ENCODE data around the gene DGKQ.
"Not testable (repeated sequence)": the region's sequence is repeated elsewhere in the genome, so short reads cannot be mapped to it uniquely, and the experiment has no call there.

The DGKQ gene

DNA sequence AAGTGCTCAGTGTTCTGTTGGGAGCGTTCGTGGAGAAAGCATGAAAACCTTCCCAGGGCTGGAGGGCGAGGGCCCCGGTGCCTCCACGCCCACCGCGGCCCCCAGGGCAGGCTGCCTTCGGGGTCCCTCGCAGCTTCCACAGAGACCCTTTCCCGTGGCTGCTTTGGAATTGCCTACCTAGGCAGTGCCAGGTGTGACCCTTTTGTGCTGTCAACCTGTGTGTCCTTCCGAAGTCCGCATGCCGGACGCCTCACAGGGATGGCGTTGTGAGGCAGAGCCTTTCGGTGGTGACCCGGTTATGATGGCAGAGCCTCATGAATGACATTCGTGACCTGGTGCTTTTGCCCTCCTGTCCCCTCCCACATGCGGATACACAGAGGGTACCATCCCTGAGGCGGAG, 23.7 kb downstream of the DGKQ start:
- no peak for DNase-seq

DNA sequence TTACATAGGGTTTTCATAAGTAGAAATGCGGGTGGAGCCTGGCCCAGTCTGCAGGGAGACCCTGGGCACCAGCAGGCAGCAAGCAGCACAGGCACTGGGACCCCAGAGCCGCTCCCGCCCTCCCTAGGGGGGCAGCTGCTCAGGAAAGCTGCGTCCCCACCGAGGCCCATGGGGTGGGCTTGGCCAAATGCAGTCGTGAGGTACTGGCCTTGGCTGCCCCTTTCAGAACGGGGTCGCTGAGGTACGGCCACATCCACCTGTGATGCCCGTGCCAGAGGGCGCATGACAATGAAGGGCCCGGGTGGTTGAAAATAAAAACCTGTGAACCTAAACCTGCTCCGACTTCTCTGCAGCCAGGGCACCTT, 24.5 kb downstream of the DGKQ start:
- no peak for DNase-seq

DNA sequence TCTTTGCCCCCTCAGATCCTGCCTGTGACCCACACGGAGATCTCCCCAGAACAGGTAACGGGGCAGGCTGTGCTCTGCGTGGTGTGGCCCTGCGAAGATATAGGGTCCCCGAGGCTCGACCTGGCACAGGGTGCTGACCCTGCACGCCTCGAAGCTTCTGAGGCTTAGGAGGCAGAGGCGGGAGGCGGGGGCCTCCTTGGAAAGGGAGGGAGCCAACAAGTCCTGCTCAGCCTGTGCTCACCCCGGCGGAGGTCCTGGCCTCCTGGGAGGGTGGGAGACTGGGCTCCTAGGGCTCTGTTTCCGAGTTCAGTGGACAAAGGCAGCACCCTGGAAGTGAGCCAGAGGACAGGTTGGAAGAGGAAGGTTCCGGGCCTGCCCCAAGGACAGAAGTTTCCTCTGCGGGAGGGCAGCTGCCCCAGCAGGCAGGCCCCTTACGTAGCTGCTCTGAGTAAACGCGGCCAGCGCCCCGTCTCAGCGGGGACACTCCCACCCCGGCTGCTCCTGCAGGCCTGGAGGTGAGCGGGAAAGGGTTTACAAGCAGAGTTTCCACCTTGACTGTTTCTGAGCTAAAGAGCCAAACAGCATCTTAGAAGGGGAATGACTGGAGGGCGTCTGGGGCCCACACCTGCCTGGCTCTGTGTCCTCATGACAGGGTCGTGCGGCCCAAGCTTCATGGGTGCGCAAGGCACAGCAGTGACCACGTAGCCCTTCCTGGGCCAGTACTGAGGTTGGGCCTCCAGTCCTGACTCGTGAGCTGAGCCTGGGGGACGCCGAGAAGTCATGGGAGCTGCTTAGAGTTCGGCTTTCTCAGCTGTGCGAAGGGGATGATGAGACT, 25.1 kb downstream of the DGKQ start:
- no peak for DNase-seq

DNA sequence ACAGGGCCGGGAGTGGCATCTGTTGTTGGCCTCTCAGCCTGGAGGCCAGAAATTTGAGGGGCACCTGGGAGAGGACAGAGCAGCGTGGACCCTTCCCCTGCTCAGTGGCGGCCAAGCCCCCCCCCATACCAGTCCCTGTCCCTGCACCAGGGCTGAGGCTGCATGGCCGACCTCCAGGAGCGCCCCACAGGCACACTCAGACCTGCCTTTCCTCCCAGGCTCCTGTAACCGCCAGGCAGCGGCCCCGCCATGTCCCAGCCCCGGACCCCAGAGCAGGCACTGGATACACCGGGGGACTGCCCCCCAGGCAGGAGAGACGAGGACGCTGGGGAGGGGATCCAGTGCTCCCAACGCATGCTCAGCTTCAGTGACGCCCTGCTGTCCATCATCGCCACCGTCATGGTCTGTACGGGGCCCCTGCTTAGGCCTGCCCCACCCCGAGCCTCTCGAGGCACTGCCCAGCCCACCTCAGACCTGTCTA, 25.8 kb downstream of the DGKQ start:
- no peak for DNase-seq

DNA sequence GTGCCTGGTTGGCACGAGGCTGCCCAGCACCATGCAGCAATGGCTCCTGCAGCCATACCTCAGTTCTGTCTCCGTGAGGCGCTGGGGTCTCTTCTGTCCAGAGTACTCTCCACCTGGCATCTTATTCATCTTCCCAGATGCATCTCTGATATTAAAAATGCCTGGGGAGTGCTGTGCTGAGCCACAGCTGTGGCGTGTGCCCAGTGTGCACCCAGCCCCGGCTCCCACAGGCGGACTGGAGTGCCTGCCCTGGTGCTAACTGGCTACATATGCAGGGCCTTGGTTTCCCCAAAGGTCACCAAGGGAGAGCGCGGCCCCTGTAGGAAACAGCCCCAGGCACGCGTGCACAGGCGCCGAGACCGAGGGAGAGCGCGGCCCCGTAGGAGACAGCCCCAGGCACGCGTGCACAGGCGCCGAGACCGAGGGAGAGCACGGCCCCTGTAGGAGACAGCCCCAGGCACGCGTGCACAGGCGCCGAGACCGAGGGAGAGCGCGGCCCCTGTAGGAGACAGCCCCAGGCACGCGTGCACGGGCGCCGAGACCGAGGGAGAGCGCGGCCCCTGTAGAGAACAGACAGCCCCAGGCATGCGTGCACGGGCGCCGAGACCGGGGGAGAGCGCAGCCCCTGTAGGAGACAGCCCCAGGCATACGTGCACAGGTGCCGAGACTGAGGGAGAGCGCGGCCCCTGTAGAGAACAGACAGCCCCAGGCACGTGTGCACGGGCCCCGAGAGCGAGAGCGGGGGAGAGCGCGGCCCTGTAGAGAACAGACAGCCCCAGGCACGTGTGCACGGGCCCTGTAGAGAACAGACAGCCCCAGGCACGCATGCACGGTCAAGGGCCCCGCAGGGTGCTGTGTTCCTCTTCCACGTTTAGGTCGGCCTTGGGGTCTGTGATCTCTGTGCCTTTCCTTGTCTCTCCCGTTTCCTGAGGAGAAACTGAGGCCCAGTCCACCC, 26.6 kb downstream of the DGKQ start:
- DNase-seq: no peak

DNA sequence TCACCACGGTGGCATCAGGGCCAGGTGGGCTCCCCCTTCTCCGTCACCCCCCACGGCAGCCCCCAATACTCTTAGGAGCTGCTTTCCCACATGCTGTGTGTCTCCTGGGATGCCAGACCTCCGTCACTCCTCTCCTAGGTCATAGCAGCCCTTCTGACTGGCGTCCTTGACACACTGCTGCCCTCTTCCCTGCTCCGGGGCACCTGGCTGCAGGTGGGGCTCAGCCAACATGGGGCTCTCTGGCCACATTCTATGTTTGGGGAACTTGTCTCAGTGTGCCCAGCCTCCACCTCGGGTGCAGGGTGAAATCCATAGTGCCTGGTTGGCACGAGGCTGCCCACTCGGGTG, 27.3 kb downstream of the DGKQ start:
- DNase-seq: no peak

DNA sequence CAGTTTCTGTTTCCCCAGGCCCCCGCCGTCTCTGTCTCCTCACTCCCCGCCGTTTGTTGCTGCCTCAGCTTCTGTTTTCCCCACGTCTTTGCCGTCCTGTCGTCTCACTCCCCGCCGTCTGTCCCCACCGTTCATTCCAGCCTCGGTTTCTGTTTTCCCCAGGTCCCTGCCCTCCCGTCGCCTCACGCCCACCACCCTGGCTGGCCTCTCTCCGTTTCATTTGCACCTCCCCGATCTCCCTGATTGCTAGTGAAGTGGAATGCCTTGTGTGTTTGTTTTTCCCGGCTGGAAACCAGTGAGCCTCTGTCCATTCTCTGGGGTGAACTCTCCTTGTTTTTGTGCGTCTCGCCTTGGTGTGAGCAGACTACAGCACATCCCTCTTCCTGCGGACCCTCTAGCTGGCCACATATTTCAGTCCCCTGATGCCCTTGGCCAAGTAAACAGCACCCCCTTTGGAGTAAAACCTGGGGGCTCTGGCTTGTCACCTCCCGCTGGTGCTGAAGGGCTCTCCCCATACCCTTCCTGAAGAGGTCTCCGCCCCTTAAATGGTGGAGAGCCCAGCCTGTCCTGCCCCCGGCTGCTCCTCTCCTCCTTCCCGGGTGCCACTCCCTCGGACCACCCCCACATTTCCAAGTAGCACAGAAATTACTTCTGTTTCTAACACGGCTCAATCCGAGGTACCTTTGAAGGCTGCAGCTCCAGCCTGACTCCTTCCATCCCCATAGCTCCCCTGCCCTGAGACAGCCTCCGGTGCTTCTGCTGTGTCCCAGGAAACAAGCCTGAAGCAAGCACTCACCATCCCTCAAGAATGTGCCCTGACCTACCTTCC, 27.9 kb downstream of the DGKQ start:
- DNase-seq: no peak

DNA sequence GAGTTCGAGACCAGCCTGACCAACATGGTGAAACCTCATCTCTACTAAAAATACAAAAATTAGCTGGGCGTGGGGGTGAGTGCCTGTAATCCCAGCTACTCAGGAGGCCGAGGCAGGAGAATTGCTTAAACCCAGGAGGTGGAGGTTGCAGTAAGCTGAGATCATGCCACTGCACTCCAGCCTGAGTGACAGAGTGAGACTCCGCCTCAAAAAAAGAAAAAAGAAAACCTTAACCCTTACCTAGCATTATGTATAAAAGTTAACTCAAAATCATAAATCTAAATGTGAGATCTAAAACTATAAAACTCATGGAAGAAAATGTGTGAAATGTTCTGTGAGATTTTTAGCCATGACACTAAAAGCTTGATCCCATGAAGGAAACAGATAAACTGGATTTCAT, 33.9 kb downstream of the DGKQ start:
- DNase-seq: not testable (repeated sequence)

DNA sequence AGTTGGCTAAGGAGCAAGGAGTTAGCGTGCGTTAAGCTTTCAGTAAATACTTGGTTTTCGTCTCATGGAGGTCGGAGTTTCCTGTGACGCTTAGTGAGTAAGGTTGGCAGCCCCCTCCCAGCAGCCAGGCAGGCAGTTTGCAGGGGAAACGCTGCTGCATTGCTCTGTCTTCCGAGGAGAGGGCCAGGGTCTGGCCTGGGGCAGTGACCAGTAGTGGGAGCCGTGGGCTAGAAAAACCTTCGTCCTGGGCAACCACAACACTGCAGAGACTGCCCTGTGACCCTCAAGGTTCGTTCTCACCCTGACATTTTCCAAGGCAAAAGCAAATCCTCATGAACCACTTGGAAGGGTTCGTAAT, 40.7 kb downstream of the DGKQ start:
- no peak for DNase-seq

DNA sequence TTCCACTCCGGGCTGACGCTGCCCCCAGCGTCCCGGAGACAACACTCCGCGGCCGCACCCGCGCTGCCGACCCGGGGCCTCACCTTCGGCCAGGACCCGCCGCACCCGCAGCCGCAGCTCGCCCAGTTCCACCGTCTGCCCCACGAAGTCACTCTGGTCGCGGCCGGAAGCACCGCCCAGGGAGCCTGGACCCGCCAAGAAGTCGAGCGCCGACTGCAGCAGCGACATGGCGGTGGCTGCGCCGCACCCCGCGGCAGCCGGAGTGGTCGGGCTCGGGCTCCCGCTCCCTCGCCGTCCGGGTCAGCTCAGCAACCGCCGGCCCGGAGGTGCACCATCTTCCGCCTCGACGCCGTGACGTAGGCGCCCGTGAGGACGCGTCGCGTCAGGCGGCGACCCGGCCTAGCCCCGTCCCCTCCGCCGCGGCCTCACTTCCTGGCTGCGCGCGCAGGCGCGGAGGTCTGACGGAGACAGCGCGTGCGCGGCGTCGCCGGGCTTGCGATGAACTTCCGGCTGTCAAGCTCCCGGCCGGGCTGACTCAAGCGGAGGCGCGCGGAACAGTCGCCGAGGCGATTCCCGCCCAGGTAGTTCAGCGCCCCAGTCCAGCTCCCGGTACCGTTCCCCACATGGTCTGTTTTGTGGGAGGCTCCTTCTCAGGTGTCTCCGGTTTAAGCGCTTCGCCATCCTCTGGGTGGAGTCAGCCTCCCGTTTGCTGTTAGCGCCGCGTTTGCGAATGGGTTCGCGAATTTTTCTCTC, 41.2 kb downstream of the DGKQ start, which contains the start of the genes GAK and TMEM175:
Gene GAK, minus strand, starts transcription at position 357 of the 753 bp plus-strand sequence. Its CDS starts 129 bp downstream, at position 228.
Gene TMEM175, plus strand, starts transcription at position 501 of the 753 bp plus-strand sequence. CDS start 15,280 bp downstream, outside the sequence.
- peak; percentile 78 for DNase-seq

DNA sequence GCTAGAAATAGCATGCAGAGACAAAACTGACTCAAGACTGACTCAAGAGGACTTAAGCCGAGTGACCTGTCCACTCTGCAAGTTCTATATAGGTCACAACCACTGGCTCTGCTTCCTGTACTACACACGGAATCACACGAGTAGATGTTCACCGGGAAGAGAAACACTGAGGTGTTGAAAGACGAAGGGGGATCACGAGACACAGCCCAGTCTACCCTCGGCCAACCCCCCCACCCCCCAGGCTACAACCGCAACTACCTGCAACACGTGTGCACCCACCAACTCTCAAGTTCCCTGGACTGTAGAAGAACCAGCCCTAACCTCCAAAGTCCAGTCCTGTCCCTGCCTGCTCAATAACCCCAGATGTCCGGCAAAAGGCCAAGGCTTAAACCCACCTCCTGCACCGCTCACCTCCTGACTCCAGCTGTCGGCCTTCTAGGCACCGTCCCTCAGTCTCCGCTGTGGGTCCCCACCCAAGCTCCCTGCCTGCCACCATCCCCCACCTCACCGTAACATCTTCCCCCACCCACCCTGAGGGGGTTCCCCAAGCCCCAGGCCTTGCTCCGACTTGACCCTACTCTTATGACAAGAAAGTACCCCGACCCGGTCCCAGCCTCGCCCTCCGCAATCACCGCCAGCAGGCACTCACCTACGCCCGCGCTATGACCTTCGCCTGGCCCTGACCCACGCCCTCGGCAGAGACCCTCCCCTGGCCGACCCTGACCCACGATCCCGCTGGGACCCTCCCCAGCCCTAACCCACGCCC, 42.0 kb downstream of the DGKQ start:
- DNase-seq: no peak

DNA sequence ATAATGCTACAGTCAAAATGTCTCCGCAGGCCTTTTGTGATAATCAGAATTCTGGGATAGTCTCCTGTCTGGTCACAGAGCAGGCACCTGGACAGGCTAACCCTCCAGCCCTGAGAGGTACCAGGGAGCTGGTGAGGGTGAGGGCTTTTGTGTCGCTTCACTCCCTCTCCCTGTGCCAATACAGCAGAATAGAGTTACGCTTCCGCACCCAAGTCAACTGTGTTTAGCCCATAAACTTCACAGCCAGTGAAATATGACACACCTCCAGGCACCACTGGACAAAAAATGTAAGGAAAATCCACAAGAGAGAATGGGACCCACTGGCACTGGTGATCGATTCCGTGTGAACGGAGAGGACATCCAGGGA, 42.6 kb downstream of the DGKQ start:
- no peak for DNase-seq

DNA sequence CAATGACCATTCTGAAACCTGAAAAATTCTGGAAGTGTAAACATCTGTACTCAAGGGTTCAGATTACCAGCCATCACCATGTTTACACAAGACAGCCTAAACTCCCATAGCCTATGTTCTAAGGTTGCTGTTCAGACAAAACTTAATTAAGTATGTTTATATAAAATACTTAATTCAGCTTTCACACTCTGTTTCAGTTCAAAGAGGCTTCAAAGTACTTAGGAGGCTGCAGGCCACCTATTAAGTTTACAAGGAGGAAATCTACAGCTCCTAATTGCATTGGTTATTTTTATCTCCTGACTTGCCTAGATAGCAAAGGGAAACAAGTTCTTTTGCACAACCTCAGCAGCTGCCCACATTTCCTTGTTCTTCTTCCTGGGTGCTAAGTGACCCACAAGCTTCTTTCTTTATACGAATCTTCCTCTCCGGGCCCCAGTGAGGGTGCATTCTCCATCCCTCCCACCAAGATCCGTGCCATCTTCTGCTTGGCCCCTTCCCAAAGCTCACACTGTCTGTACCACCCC, 43.3 kb downstream of the DGKQ start:
- no peak for DNase-seq

DNA sequence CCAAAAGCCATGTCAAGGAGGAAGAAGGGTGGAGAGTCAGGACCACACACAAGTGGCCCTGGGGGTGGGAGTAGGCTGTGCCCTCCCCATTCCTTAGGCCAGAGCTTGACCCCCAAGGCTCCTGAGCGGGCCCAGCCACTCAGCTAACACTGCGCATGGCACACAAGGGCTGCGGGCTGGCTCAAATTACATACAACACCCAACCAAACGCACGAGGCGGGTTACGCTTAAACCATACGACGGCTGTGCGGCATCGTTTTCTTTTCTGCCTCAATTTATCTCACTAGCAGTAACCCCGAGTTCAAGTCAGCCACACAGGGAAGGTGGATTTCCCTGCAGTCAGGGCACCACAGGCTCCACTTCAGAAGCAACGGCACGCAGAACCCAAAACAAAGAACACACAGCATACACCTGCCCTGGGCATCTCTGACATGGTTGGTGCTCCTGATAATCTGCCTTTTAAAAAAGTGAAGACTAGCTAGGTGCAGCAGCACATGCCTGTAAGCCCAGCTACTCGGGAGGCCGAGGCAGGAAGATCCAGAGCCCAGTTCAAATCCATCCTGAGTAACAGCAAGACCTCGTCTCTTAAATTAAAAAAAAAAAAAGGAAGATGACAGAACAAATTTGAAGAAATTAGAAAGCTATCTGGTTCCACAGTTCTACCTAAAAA, 44.1 kb downstream of the DGKQ start:
- no peak for DNase-seq

DNA sequence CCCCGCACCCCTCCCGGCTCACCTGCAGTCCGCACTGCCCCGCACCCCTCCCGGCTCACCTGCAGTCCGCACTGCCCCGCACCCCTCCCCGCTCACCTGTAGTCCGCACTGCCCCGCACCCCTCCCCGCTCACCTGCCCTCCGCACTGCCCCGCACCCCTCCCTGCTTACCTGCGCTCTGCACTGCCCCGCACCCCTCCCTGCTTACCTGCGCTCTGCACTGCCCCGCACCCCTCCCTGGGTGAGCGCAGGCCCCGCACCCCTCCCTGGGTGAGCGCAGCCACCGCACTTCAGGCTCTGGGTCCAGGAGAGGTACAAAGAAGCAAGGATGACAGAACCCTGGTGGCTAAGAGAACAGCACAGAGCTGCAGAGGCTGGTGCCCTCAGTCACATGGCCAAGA, 45.8 kb downstream of the DGKQ start:
- DNase-seq: not testable (repeated sequence)

DNA sequence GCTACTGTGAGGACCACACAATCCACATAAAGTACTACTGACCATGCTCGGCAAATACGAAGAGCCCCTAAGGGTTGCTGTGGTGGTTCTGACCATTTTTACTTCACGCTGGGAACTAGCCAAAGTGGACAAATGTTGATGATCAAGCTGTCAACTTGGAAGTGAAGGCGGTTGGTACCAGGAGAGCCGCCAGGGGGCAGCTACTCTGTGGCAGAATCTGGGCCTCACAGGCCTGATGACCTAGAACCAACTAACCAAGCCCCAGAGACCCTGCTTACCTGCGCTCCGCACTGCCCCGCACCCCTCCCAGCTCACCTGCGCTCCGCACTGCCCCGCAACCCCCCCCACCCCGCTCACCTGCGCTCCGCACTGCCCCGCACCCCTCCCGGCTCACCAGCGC, 46.8 kb downstream of the DGKQ start:
- DNase-seq: no peak

DNA sequence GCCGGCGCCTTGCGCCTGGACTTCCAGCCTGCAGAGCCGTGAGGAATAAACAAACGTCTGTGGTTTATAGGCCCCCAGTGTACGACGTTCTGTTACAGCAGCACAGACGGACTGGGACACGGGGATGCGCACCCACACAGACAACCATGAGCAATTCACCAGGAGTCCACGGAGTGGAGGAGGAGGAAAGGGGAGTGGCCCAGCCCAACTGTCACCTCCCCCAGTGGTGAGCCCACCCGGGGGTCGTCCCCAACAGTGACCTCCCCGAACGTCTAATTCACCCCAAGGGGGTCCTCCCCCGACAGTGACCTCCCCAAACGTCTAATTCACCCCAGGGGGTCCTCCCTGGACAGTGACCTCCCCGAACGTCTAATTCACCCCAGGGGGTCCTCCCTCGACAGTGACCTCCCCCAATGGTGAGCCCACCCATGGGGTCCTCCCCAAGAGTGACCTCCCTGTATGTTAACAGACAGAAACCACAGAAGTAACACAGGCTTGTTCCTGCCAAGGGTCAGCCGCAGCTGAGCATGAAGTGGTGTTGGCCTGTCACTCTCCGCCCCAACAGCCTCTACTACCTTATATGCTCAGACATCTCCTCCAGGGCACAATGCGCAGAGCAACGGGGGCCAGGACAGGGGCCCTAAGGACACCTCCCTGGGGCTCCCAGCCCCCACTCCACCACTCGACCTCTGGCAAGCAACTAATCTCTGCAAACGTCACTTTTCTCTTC, 47.4 kb downstream of the DGKQ start:
- no peak for DNase-seq

DNA sequence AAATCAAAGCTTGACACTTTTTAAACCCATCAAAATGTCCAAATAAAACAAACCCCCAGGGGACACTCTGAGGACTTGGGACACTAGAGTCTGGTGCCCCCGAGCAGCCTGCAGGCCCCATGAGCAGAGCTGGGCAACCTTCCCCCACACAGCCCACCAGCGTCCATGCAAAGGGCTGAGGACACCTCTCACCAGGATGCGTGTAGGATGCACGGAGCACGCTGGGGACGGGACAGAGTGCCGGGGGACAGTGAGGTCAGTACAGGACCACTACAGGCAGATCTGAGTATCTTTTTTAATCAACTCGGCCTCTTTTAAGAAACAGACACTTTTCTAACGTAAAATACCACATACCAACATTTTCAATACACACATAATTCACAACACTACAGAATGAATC, 48.2 kb downstream of the DGKQ start:
- DNase-seq: no peak
